ENCODE measurements around the gene TMEM18. TPM values are rescaled to one million over a fixed set of nuclear protein-coding genes. Genes with fewer than 3 reads are reported as not detected.

Gene TMEM18
- total and polyA plus RNA-seq, 4 donors = 19.5 to 36.0 (median 21.4) TPM

DNA sequence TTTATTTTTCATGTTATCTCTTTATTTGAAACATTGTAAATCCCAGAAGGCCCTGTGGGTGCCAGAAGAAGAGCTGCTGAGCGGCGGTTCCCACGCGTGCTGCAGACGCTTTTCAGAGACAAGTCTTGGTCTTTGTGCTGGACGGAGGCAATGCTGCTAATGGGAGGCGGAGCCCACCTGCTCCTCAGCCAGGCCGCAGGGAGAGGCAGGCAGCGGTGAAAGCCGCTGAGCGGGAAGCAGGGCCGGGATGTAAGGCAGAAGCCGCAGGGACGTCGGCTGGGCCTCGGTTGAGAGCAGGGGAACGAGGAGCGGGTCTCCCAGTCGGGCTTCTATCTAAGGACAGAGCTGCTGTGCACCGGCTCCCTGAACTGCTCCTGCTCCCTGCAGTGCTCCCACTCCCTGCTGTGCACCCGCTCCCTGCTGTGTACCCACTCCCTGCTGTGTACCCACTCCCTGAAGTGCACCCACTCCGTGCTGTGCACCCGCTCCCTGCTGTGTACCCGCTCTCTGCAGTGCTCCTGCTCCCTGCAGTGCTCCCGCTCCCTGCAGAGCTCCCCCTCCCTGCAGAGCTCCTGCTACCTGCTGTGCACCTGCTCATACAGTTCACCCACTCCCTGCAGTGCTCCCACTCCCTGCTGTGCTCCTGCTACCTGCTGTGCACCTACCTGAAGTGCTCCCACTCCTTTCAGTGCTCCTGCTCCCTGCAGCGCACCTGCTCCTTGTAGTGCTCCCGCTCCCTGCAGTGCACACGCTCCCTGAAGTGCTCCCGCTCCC, 16.4 kb downstream of the TMEM18 start:
- no peak for TF ChIP-seq CTCF (IDR thresholded peaks at IDR 0.05; ENCODE audit: control extremely low read depth, extremely low read depth)
- DNase-seq (no peak), ATAC-seq (ENCODE audit: insufficient read depth, low FRiP score) (no peak)
- H3K27ac ChIP-seq (ENCODE audit: low read depth in 1 of 2, low read length in 1 of 2) = no peak overlapping the region
- no peak overlapping the region for H3K9ac ChIP-seq (ENCODE audit: insufficient read depth in 1 of 2, low read length in 2 of 2)
- peaks cover 2 to 12% (median 5%) of the 10 kb centered on the region in 4 donors for H3K36me3 ChIP-seq (ENCODE audit: control insufficient read depth in 4 of 4, insufficient read depth in 4 of 4, low read length in 4 of 4)
- peaks cover 0 to 8% (median 0%) of the 10 kb centered on the region in 3 donors for H3K27me3 ChIP-seq (ENCODE audit: control insufficient read depth in 3 of 3, insufficient read depth in 3 of 3, low read length in 2 of 3)
- H3K4me1 ChIP-seq (ENCODE audit: control insufficient read depth in 5 of 5, insufficient read depth in 5 of 5, low read length in 5 of 5) = peaks cover 0 to 4% (median 0%) of the 10 kb centered on the region in 5 donors
- 61 to 73% methylated on average over 29 of the region's 29 CpGs for WGBS, 2 donors
- no peak overlapping the region for H3K4me3 ChIP-seq
- H3K9me3 ChIP-seq (ENCODE audit: control insufficient read depth in 4 of 4, insufficient read depth in 3 of 4, low read length in 3 of 4) = peaks cover 0 to 11% (median 6%) of the 10 kb centered on the region in 4 donors

GRCh38 chr2:660029-660428, 17.2 kb downstream of the TMEM18 start:
- peaks cover 2 to 6% (median 3%) of the 10 kb centered on the region in 4 donors for H3K36me3 ChIP-seq (ENCODE audit: control insufficient read depth in 4 of 4, insufficient read depth in 4 of 4, low read length in 4 of 4)
- ATAC-seq (ENCODE audit: insufficient read depth, low FRiP score) (no peak), DNase-seq (no peak)
- no peak overlapping the region for H3K4me3 ChIP-seq
- 79 to 83% methylated on average over 12 of the region's 12 CpGs for WGBS, 2 donors
- H3K9me3 ChIP-seq (ENCODE audit: control insufficient read depth in 4 of 4, insufficient read depth in 3 of 4, low read length in 3 of 4) = peaks cover 0 to 7% (median 1%) of the 10 kb centered on the region in 4 donors
- H3K9ac ChIP-seq (ENCODE audit: insufficient read depth in 1 of 2, low read length in 2 of 2) = no peak overlapping the region
- no peak for TF ChIP-seq CTCF (IDR thresholded peaks at IDR 0.05; ENCODE audit: control extremely low read depth, extremely low read depth)
- peaks cover 0 to 8% (median 0%) of the 10 kb centered on the region in 3 donors for H3K27me3 ChIP-seq (ENCODE audit: control insufficient read depth in 3 of 3, insufficient read depth in 3 of 3, low read length in 2 of 3)
- no peak overlapping the region for H3K27ac ChIP-seq (ENCODE audit: low read depth in 1 of 2, low read length in 1 of 2)
- peaks cover 0 to 4% (median 0%) of the 10 kb centered on the region in 5 donors for H3K4me1 ChIP-seq (ENCODE audit: control insufficient read depth in 5 of 5, insufficient read depth in 5 of 5, low read length in 5 of 5)

DNA sequence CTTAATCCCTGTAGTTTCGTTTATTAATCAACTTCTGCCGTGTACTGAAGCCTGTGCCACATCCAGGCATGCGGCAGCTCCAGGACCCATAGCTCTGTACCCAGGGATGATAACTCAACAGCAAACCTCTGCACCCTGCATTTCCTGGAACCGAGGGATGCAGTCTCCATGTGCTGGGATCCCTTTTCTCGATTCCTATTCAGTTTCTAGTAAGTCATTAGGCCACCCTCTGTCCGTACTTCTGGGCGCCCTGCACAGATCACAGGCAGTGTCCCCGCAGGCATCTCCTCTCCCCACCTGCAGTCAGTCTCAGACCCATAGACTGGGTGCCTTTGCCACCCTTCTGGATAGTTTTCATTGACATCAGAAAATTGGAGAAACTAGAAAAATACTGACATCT, 18.8 kb downstream of the TMEM18 start:
- Histone ChIP-seq H3K9ac (ENCODE audit: insufficient read depth in 1 of 2, low read length in 2 of 2) (no peak overlapping the region), H3K9me3 (ENCODE audit: control insufficient read depth in 4 of 4, insufficient read depth in 3 of 4, low read length in 3 of 4) (peaks cover 0 to 8% (median 0%) of the 10 kb centered on the region in 4 donors), H3K4me1 (ENCODE audit: control insufficient read depth in 5 of 5, insufficient read depth in 5 of 5, low read length in 5 of 5) (peaks cover 0 to 4% (median 0%) of the 10 kb centered on the region in 5 donors), H3K27me3 (ENCODE audit: control insufficient read depth in 3 of 3, insufficient read depth in 3 of 3, low read length in 2 of 3) (peaks cover 0 to 10% (median 0%) of the 10 kb centered on the region in 3 donors), H3K27ac (ENCODE audit: low read depth in 1 of 2, low read length in 1 of 2) (no peak overlapping the region), H3K4me3 (no peak overlapping the region), H3K36me3 (ENCODE audit: control insufficient read depth in 4 of 4, insufficient read depth in 4 of 4, low read length in 4 of 4) (peaks cover 0 to 3% (median under 1%) of the 10 kb centered on the region in 4 donors)
- ATAC-seq (ENCODE audit: insufficient read depth, low FRiP score) (no peak), DNase-seq (no peak)
- no peak for TF ChIP-seq CTCF (IDR thresholded peaks at IDR 0.05; ENCODE audit: control extremely low read depth, extremely low read depth)
- 80 to 91% methylated on average over 8 of the region's 8 CpGs for WGBS, 2 donors

Data from lung (tissue), 12 donors.